HepG2 (cell line): Measurements from ENCODE around the gene SNAI1. TPM values are rescaled to one million over a fixed set of nuclear protein-coding genes. Genes with fewer than 3 reads are reported as not detected.
A peak's percentile ranks its signal among the peaks of the same experiment; 100 is the strongest.

Experiments
- CHD4 ChIP-seq: fragments of 200-600 bp; sonication (generic); IDR thresholded peaks from 2 replicates; pipeline ENCODE4 v1.7.0; 2017; ENCODE audit warnings: mild to moderate bottlenecking, low read length, borderline replicate concordance
- ETS1 ChIP-seq: sonication (generic); formaldehyde crosslinking; IDR thresholded peaks from 2 replicates; pipeline ENCODE4 v1.4.0; 2020; ENCODE audit warnings: missing genetic modification reagents
- FOXC1 ChIP-seq: sonication (generic); formaldehyde crosslinking; IDR thresholded peaks from 2 replicates; pipeline ENCODE4 v1.8.0; 2022; ENCODE audit warnings: mild to moderate bottlenecking, missing genetic modification reagents, borderline replicate concordance
- FOXP4 ChIP-seq: sonication (generic); formaldehyde crosslinking; IDR thresholded peaks from 2 replicates; pipeline ENCODE4 v1.4.0; 2020; ENCODE audit warnings: missing genetic modification reagents
- NFE2 ChIP-seq: sonication (generic); formaldehyde crosslinking; IDR thresholded peaks from 2 replicates; pipeline ENCODE4 v1.4.0; 2020; ENCODE audit warnings: missing genetic modification reagents
- RNF2 ChIP-seq: fragments of 450-650 bp; conservative IDR thresholded peaks from 2 replicates; pipeline ENCODE4 v1.6.1; 2016; ENCODE audit warnings: low read depth
- SCMH1 ChIP-seq: sonication (generic); formaldehyde crosslinking; IDR thresholded peaks from 2 replicates; pipeline ENCODE4 v1.9.0; 2021; ENCODE audit warnings: missing genetic modification reagents, mild to moderate bottlenecking, borderline replicate concordance
- STAT5B ChIP-seq: sonication (generic); formaldehyde crosslinking; IDR thresholded peaks from 2 replicates; pipeline ENCODE4 v1.4.0; 2020; ENCODE audit warnings: missing genetic modification reagents
- UBTF ChIP-seq: sonication (generic); formaldehyde crosslinking; IDR thresholded peaks from 2 replicates; pipeline ENCODE4 v1.4.0; 2020; ENCODE audit warnings: mild to moderate bottlenecking, missing genetic modification reagents
- ZGPAT ChIP-seq: IDR thresholded peaks from 2 replicates; pipeline ENCODE4 v1.6.1; 2016; ENCODE audit warnings: mild to moderate bottlenecking
- ZNF124 ChIP-seq: sonication (generic); formaldehyde crosslinking; IDR thresholded peaks from 2 replicates; pipeline ENCODE4 v1.4.0; 2020; ENCODE audit warnings: missing genetic modification reagents
- ZNF33B ChIP-seq: sonication (generic); formaldehyde crosslinking; IDR thresholded peaks from 2 replicates; pipeline ENCODE4 v1.5.1; 2020; ENCODE audit warnings: mild to moderate bottlenecking, missing genetic modification reagents
- ZNF564 ChIP-seq: sonication (generic); formaldehyde crosslinking; IDR thresholded peaks from 2 replicates; pipeline ENCODE4 v1.8.1; 2023; ENCODE audit warnings: mild to moderate bottlenecking, missing genetic modification reagents
- ZNF629 ChIP-seq: sonication (generic); formaldehyde crosslinking; conservative IDR thresholded peaks from 2 replicates; pipeline ENCODE4 v1.5.0; 2020; ENCODE audit warnings: missing genetic modification reagents
- ZNF670 ChIP-seq: sonication (generic); formaldehyde crosslinking; IDR thresholded peaks from 2 replicates; pipeline ENCODE4 v1.8.0; 2022; ENCODE audit warnings: mild to moderate bottlenecking, missing genetic modification reagents, borderline replicate concordance
- ZNF678 ChIP-seq: sonication (generic); formaldehyde crosslinking; IDR thresholded peaks from 2 replicates; pipeline ENCODE4 v1.4.0; 2020; ENCODE audit warnings: mild to moderate bottlenecking, missing genetic modification reagents
- ZNF737 ChIP-seq: sonication (generic); formaldehyde crosslinking; IDR thresholded peaks from 2 replicates; pipeline ENCODE4 v1.5.0; 2020; ENCODE audit warnings: missing genetic modification reagents, mild to moderate bottlenecking, borderline replicate concordance
- polyA plus RNA-seq, 8 experiments: library from polyadenylated mRNA; depleted of rRNA in 3 of 8; stranded (reverse) in 7 of 8; unstranded in 1 of 8; fragments of >200 nt; fragmentation: Illumina TruSeq in 4 of 8; extraction: Trizol in 4 of 8; gene quantifications; 2 replicates each; pipeline versions ENCODE4 v1.2.1 to v1.2.3, GENCODE V29; 2011 to 2016; ENCODE audit warnings: low read depth in 4 of 8, missing spikeins in 1 of 8, mixed read lengths in 1 of 8; ENCODE audit not compliant: insufficient read depth in 1 of 8
- total RNA-seq, 5 experiments: library from RNA; depleted of rRNA; stranded (reverse); fragments of >200 nt; fragmentation: Illumina TruSeq; extraction: Trizol; gene quantifications; 2 replicates each; pipeline ENCODE4 v1.2.3, GENCODE V29; 2016; ENCODE audit warnings: low read depth in 1 of 5
- TF ChIP-seq, protein P1 (sequence below): sonication (generic); formaldehyde crosslinking; IDR thresholded peaks from 2 replicates; pipeline ENCODE4 v1.4.0; 2020; ENCODE audit warnings: missing genetic modification reagents
- TF ChIP-seq, protein P2 (sequence below): IDR thresholded peaks from 2 replicates; pipeline ENCODE4 v1.6.1; 2018; ENCODE audit warnings: missing genetic modification reagents, mild to moderate bottlenecking, missing compliant biosample characterization

SNAI1 gene
- total and polyA plus RNA-seq, 2 of the 13 experiments (the other 11 are each of a cell fraction or from before 2014, with no cell fraction given), result 1.3 to 1.4 TPM

DNA sequence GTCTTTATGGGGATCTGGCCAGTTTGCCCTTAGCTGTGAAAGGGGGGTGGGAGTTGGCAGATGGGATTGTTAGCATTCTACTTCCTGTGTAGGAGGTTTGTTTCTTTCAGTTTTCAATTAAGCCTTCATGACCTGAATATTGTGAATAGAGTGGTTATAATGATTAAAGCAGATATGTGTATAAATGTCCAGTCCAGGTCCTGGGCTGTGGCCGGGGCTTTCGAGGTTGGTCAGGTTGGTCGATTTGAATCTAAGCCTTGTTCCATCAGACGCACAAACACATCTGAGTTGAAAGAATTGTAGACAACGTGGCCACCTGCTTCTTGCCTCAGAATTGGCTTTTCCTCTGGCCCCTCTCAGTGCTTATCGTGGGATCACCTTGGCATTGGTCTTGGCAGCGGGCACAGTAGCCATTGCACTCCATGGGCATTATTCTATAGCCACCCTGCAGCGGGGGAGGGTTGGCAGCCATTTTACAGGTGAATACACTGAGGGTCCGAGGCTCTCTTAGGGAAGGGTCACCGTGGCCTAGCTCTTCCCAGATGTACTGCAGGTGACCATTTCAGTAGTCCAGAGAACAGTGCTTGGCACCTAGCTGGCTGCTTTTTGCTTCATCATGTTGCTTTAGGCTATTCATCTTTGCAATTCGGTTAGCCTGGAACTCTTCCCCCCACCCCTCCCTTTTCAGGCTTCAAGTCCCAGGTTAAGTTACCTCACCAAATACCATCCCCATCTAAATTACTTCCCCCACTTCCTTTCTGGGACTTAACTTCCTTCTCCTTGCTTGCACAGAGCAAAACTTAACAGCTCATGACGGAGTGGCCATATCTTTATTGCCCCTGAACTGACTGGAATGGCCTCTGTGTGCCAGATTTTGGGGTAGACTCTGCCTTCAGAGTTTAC lies 45.5 kb upstream of the SNAI1 start (continued):
- TF ChIP-seq, protein P1, sequence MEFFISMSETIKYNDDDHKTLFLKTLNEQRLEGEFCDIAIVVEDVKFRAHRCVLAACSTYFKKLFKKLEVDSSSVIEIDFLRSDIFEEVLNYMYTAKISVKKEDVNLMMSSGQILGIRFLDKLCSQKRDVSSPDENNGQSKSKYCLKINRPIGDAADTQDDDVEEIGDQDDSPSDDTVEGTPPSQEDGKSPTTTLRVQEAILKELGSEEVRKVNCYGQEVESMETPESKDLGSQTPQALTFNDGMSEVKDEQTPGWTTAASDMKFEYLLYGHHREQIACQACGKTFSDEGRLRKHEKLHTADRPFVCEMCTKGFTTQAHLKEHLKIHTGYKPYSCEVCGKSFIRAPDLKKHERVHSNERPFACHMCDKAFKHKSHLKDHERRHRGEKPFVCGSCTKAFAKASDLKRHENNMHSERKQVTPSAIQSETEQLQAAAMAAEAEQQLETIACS (CRISPR knock-in tag), result 0 out of 2 replicates have a peak, but pooled peaks have one; percentile 46
- TF ChIP-seq RNF2 (no peak), FOXC1 (CRISPR knock-in tag) (no peak), ZNF678 (CRISPR knock-in tag) (no peak), ETS1 (CRISPR knock-in tag) (no peak), ZGPAT (no peak), ZNF33B (CRISPR knock-in tag) (no peak), UBTF (peak; percentile 16; the same call in 1 of the 2 replicates), ZNF629 (CRISPR knock-in tag) (peak; percentile 95), SCMH1 (CRISPR knock-in tag) (no peak), CHD4 (no peak), ZNF564 (no peak; the same call in 1 of the 2 replicates), ZNF737 (CRISPR knock-in tag) (no peak; the same call in 1 of the 2 replicates), ZNF124 (CRISPR knock-in tag) (no peak), STAT5B (CRISPR knock-in tag) (no peak), ZNF670 (no peak), FOXP4 (CRISPR knock-in tag) (peak; percentile 41; the same call in 1 of the 2 replicates), NFE2 (CRISPR knock-in tag) (no peak)
- TF ChIP-seq, protein P2, sequence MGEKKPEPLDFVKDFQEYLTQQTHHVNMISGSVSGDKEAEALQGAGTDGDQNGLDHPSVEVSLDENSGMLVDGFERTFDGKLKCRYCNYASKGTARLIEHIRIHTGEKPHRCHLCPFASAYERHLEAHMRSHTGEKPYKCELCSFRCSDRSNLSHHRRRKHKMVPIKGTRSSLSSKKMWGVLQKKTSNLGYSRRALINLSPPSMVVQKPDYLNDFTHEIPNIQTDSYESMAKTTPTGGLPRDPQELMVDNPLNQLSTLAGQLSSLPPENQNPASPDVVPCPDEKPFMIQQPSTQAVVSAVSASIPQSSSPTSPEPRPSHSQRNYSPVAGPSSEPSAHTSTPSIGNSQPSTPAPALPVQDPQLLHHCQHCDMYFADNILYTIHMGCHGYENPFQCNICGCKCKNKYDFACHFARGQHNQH, result no peak
